Measurements from ENCODE around the gene GPR152. TPM values are rescaled to one million over a fixed set of nuclear protein-coding genes. Genes with fewer than 3 reads are reported as not detected.
"Not testable (repeated sequence)": the region's sequence is repeated elsewhere in the genome, so short reads cannot be mapped to it uniquely, and the experiment has no call there.

GPR152 gene
- total RNA-seq, 1 donor from 2014 or later, result not detected

DNA sequence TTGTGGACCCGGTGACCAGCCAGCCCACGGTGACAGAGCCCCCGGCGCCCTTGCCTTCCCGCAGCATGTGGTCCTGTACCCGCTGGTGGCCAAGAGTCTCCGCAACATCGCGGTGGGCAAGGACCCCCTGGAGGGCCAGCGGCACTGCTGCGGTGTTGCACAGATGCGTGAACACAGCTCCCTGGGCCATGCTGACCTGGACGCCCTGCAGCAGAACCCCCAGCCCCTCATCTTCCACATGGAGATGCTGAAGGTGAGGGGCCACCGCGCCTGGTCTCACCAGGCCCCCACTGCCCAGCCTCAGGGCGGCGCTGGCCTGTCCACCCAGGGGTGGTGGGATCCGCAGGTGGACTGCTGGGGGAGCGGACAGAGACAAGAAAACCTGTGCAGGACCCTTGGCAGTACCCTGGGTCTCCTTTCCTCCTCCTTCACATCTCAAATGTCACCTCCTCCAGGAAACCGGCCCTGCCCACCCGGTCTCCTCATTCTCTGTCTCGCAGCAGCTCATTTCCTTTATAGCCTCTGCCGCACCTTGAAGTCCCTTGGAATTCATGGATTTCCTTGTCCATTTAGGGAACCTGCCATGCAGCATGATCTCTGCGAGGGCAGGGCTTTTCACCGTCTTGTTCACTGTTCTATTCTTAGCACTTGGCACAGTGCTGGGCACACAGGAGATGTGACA, 36.8 kb upstream of the GPR152 start:
- TF ChIP-seq POLR2AphosphoS5 (IDR thresholded peaks at IDR 0.05; ENCODE audit: insufficient read depth in 1 of 2, low read depth in 1 of 2) (no peak), POLR2A (IDR thresholded peaks at IDR 0.05) (no peak)
- TF ChIP-seq, protein P1, sequence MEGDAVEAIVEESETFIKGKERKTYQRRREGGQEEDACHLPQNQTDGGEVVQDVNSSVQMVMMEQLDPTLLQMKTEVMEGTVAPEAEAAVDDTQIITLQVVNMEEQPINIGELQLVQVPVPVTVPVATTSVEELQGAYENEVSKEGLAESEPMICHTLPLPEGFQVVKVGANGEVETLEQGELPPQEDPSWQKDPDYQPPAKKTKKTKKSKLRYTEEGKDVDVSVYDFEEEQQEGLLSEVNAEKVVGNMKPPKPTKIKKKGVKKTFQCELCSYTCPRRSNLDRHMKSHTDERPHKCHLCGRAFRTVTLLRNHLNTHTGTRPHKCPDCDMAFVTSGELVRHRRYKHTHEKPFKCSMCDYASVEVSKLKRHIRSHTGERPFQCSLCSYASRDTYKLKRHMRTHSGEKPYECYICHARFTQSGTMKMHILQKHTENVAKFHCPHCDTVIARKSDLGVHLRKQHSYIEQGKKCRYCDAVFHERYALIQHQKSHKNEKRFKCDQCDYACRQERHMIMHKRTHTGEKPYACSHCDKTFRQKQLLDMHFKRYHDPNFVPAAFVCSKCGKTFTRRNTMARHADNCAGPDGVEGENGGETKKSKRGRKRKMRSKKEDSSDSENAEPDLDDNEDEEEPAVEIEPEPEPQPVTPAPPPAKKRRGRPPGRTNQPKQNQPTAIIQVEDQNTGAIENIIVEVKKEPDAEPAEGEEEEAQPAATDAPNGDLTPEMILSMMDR (IDR thresholded peaks at IDR 0.05), result no peak
- H3K4me1 ChIP-seq, result peaks cover 21% of the 10 kb centered on the region
- H3K4me3 ChIP-seq, result no peak overlapping the region
- peaks cover 0 to 47% of the 10 kb centered on the region in 2 donors for H3K36me3 ChIP-seq
- DNase-seq (ENCODE audit: extremely low spot score in 2 of 2), result no peak
- no peaks in the 10 kb centered on the region for H3K27me3 ChIP-seq
- intact Hi-C loops (cut with DNase I), result no loop called here
- H3K27ac ChIP-seq, result no peak overlapping the region
- H3K9me3 ChIP-seq, result no peaks in the 10 kb centered on the region

DNA sequence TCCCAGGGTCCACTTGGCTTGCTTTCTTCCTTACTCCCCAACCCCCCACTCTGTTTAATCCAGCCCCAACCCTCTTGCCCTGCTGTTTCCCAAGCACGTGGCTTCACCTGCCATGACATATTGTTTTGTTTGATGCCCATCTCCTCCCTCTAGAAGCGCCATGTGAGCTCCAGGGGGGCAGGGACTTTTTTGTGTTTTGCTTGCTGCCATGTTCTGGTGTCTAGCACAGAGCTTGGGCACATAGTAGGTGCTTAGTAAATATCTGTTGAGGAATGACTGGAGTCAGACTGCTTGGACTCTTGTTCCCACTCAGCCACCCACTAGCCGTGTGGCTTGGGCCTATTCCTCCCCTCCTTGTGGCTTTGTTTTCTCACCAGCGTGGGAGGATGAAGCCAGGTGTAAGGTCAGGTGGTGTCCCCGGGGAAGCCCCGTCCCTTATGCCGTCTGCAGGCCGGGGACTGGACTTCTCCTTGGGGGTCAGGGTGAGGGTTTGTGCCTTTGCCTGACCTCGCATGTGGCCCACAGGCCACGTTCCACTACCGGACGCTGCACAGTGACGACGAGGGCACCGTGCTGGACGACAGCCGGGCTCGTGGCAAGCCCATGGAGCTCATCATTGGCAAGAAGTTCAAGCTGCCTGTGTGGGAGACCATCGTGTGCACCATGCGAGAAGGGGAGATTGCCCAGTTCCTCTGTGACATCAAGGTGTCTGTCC, 34.1 kb upstream of the GPR152 start:
- Histone ChIP-seq H3K27me3 (no peaks in the 10 kb centered on the region), H3K4me1 (peaks cover 33% of the 10 kb centered on the region), H3K27ac (no peak overlapping the region), H3K9me3 (no peaks in the 10 kb centered on the region), H3K36me3 (peaks cover 0 to 31% of the 10 kb centered on the region in 2 donors), H3K4me3 (no peak overlapping the region)
- no peak for DNase-seq (ENCODE audit: extremely low spot score in 2 of 2)
- TF ChIP-seq, protein P1 (IDR thresholded peaks at IDR 0.05), result no peak
- TF ChIP-seq POLR2A (IDR thresholded peaks at IDR 0.05) (no peak), POLR2AphosphoS5 (IDR thresholded peaks at IDR 0.05; ENCODE audit: insufficient read depth in 1 of 2, low read depth in 1 of 2) (no peak)
- intact Hi-C loops (cut with DNase I), result no loop called here

DNA sequence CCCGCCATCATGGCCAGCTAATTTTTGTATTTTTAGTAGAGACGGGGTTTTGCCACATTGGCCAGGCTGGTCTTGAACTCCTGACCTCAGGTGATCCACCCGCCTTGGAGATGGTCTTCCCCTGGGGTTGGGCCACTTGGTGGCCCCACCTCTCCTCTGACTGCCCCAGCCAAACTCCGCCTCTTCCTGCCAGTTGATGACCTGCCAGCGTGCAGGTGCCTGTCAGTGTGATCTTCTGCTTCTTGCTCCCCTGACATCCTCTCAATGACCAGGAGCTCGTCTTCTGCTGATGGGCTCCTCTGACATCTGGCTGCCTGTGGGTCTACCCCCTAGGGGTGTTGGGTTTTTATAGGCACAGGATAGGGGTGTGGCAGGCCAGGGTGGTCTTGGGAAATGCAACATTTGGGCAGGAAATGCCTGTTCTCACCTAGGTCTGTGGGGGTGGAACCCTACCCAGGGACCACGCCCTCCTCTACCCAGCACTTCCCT, 33.4 kb upstream of the GPR152 start:
- H3K4me1 ChIP-seq, result peaks cover 33% of the 10 kb centered on the region
- H3K4me3 ChIP-seq; H3K27me3 ChIP-seq; intact Hi-C loops (cut with DNase I); DNase-seq (ENCODE audit: extremely low spot score in 2 of 2); H3K27ac ChIP-seq; H3K9me3 ChIP-seq: not testable (repeated sequence)
- H3K36me3 ChIP-seq, result peaks cover 0 to 25% of the 10 kb centered on the region in 2 donors

DNA sequence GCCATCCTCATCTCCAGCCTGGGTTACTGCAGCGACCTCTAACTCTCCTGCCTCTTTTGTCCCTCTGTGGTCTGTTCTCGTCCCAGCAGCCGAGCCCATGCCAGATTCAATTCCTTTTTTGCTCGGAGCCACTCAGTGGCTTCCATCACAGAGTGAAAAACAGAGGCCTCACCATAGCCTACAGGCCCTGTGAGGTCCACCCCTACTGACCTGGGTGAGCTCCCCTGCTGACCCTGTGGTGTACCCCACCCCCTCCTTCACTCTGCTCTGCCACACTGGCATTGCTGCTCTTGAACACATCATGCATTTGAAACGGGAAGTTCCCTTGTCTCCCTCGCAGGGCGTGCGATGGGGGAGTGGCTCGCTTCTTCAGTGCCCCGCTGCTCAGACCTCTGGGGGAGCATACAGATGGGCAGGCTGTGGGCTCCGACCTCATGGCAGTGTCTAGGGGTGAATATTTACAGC, 32.4 kb upstream of the GPR152 start:
- no peak for DNase-seq (ENCODE audit: extremely low spot score in 2 of 2)

More for the DNA sequence above, 32.4 kb upstream of the GPR152 start:
- Histone ChIP-seq H3K9me3 (no peaks in the 10 kb centered on the region), H3K4me3 (no peak overlapping the region), H3K27ac (no peak overlapping the region), H3K4me1 (peaks cover 33% of the 10 kb centered on the region), H3K36me3 (peaks cover 0 to 15% of the 10 kb centered on the region in 2 donors), H3K27me3 (no peaks in the 10 kb centered on the region)
- TF ChIP-seq, protein P1 (IDR thresholded peaks at IDR 0.05), result no peak
- TF ChIP-seq POLR2AphosphoS5 (IDR thresholded peaks at IDR 0.05; ENCODE audit: insufficient read depth in 1 of 2, low read depth in 1 of 2), result no peak
- no peak for TF ChIP-seq POLR2A (IDR thresholded peaks at IDR 0.05)
- intact Hi-C loops (cut with DNase I), result no loop called here

Data from vagina (tissue), 2 donors.